HG02970 (cell line): ENCODE data around the gene HUNK.

ENCODE experiments used
- ATAC-seq: cut with Tn5 transposase; IDR thresholded peaks from one replicate; pipeline ENCODE4 v1.9.1; 2021; ENCODE audit warnings: mild to moderate bottlenecking, moderate library complexity, moderate number of reproducible peaks; ENCODE audit not compliant: unreplicated experiment, low FRiP score

Gene HUNK

GRCh38 chr21:31915566-31915965 is 42.7 kb downstream of the HUNK start:
- no peak for ATAC-seq

GRCh38 chr21:31917108-31917507 is 44.3 kb downstream of the HUNK start:
- ATAC-seq: no peak

DNA sequence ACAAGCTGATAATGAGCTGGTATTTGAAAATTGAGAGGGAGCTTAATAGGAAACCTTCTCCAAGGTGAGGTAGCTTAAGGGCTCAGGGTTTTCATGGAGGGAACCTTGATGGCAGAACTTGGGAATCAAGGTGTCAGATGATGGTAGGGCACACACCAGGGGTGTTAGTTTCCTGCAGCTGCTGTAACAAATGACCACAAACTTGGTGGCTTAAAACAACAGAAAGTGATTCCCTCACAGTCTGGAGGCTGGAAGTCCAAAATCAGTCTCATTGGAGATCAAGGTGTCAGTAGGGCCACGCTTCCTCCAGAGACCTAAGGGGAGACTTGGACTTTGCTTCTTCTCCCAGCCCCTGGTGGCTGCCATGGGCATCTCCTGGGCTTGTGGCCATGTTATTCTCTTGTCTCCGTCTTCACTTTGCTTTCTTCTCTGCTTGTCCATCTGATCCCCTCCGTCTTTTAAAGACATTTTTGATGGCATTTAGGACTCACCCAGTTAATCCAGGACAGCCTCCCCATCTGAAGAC is 45.5 kb downstream of the HUNK start:
- no peak for ATAC-seq

- ATAC-seq: no peak
Measured at GRCh38 chr21:31920275-31920674, 47.5 kb downstream of the HUNK start.

- no peak for ATAC-seq
Measured at GRCh38 chr21:31921079-31921478, 48.3 kb downstream of the HUNK start.

- ATAC-seq: no peak
Measured at GRCh38 chr21:31922881-31923280, 50.1 kb downstream of the HUNK start.

- no peak for ATAC-seq
Measured at GRCh38 chr21:31923756-31924155, 50.9 kb downstream of the HUNK start.

DNA sequence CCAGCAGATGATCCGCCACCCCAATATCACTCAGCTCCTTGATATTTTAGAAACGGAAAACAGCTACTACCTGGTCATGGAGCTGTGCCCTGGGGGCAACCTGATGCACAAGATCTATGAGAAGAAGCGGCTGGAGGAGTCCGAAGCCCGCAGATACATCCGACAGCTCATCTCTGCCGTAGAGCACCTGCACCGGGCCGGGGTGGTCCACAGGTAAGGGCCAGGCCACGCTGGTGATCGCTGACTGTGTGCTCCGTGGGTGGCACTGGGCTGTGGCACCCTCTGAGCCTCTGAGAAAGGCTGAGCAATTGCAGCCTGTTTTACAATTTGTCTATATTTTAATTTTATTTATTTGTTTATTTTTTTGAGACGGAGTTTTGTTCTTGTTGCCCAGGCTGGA is 51.7 kb downstream of the HUNK start:
- ATAC-seq: no peak

- ATAC-seq: no peak
Measured at GRCh38 chr21:31926498-31926897, 53.7 kb downstream of the HUNK start.

- no peak for ATAC-seq
Measured at GRCh38 chr21:31927689-31928353, 55.0 kb downstream of the HUNK start.

- ATAC-seq: no peak
Measured at GRCh38 chr21:31928656-31929055, 55.8 kb downstream of the HUNK start.

DNA sequence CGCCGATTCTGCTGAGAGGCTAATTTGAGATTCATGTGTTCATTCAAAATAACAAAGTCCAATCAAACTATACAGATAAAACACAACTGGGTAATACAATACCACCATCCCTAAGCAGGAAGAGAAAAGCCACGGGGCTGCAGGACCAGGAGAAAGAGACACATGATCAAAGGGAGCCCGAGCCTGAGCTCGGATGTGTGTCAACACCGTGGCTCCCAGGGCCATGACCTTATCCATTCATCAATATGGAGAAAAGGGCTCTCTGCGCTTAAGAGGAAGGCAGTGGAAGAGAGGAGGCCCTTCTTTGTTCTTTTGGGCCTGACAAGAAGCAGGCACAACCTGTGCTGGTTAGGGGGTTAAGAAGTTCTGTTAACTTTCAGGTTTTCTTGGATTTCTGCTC is 56.7 kb downstream of the HUNK start:
- ATAC-seq: no peak

GRCh38 chr21:31930001-31930400 is 57.2 kb downstream of the HUNK start:
- no peak for ATAC-seq

GRCh38 chr21:31931644-31932469 is 59.0 kb downstream of the HUNK start:
- ATAC-seq: no peak

- ATAC-seq: no peak
Measured at GRCh38 chr21:31932470-31932764, 59.6 kb downstream of the HUNK start.

GRCh38 chr21:31937303-31937702 is 64.5 kb downstream of the HUNK start:
- no peak for ATAC-seq

DNA sequence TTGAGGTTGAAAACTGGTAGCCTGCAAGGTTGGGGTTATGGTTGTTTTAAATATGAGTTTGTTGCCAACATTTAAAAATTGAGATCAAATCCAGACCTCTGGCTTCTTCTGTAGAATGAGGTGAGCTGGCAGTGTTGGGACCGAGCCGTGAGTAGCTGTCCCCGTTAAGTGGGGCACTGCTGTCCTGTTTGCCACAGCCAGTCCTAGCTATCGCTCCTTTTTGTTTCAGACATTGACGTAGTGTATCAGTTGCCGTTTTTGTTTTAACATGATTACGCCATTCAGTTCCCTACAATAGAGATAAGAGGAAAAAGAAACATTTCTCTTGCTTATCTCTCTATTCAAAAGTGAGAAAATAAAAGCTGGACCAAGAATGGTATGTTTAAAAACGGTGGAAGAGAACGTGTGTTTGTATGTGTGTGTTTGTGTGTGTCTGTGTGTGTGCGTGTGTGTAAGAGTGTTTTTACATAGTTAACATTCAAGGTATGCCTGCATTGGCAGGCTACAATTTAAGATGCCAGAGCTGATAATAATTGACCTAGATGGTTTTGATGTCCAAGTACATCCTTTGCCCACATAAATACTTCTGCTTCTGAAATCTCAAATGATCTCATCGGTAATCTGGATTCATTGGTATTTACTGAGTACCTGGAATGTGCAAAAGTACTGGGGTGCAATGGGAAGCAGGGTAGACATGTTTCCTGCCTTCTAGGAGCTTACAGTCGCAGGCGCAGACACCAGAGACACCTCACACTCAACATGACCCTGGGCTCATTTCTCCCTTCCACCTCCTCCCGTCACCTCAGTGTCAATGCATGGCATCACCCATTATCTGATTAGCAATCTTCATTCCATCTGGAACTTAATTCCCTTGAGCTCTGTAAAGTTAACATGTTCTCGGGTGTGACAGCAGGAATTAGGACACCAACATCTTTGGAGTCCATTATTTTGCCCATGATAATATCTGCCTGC is 65.8 kb downstream of the HUNK start:
- no peak for ATAC-seq

- ATAC-seq: no peak
Measured at GRCh38 chr21:31941694-31942093, 68.9 kb downstream of the HUNK start.

DNA sequence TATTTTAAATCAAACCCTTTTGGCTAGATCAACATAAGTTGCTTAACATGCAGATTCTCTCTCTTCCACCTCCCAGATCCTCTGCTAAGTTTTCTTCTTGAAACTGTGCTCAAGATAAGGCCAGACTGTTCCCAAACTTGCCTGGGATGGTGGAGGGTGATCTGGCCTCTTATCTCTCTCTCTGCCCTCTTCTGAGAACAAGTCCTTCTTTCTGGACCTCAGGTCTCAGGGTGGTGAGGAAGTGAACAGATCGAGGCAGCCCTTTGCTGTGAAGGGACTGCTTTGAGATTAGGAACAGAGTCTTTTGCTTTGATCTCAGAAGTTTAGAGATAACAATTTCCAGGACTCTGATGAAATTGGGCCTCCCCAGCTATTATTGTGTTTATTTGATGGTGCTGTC is 70.7 kb downstream of the HUNK start:
- ATAC-seq: no peak

GRCh38 chr21:31945141-31945540 is 72.3 kb downstream of the HUNK start:
- no peak for ATAC-seq

GRCh38 chr21:31945546-31945945 is 72.7 kb downstream of the HUNK start:
- ATAC-seq: no peak
